GM21447 (cell line): Measurements from ENCODE around the gene ITGA7.
A peak's percentile ranks its signal among the peaks of the same experiment; 100 is the strongest.

ENCODE experiments used
- ATAC-seq: cut with Tn5 transposase; IDR thresholded peaks from one replicate; pipeline ENCODE4 v1.9.1; 2021; ENCODE audit not compliant: unreplicated experiment

The ITGA7 gene, protein sequence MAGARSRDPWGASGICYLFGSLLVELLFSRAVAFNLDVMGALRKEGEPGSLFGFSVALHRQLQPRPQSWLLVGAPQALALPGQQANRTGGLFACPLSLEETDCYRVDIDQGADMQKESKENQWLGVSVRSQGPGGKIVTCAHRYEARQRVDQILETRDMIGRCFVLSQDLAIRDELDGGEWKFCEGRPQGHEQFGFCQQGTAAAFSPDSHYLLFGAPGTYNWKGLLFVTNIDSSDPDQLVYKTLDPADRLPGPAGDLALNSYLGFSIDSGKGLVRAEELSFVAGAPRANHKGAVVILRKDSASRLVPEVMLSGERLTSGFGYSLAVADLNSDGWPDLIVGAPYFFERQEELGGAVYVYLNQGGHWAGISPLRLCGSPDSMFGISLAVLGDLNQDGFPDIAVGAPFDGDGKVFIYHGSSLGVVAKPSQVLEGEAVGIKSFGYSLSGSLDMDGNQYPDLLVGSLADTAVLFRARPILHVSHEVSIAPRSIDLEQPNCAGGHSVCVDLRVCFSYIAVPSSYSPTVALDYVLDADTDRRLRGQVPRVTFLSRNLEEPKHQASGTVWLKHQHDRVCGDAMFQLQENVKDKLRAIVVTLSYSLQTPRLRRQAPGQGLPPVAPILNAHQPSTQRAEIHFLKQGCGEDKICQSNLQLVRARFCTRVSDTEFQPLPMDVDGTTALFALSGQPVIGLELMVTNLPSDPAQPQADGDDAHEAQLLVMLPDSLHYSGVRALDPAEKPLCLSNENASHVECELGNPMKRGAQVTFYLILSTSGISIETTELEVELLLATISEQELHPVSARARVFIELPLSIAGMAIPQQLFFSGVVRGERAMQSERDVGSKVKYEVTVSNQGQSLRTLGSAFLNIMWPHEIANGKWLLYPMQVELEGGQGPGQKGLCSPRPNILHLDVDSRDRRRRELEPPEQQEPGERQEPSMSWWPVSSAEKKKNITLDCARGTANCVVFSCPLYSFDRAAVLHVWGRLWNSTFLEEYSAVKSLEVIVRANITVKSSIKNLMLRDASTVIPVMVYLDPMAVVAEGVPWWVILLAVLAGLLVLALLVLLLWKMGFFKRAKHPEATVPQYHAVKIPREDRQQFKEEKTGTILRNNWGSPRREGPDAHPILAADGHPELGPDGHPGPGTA

DNA sequence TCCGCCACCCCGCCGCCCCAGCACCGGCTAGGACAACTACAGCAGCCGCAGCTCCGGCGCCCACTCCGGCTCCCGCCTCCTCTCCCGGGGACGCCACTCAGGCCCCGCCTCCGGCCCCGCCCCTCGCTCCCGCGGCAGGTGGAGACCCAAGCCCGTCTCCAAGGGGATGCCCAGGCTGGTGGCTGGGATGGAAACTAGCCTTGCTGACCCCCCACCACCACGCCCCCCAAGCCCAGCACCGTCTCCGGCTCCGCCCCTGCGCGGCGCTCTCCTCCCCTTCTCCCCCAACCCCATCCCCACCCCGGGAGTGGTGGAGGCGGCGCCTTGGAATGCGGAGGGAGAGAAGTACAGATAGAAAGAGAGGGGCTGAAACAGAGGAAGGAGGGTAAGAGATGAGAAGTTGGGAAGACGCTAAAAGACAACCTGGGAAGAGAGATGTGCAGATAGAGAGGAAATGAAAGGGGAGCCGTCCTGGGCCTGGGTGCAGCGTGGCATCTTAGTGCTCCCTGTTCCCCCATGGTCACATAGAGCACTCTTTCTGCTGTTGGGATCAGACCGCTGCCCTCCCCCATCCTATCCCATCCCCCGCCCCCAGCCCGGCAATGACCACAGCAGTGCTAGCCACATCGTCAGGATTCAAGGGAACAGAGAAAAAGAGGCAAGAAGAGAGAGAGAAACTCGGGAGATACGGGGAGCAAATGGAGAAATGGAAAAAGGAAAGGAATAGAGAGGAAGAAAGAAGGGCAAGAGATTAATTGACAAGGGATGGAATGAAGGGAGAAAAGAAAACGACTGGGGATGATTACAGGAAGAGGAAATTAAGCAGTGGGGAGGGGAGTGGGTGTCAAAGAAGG is at the start of gene ITGA7:
ITGA7 (minus strand) TSS at position 64 of the 854 bp plus-strand sequence. CDS start 222 bp downstream, outside the sequence.
- no peak for ATAC-seq

DNA sequence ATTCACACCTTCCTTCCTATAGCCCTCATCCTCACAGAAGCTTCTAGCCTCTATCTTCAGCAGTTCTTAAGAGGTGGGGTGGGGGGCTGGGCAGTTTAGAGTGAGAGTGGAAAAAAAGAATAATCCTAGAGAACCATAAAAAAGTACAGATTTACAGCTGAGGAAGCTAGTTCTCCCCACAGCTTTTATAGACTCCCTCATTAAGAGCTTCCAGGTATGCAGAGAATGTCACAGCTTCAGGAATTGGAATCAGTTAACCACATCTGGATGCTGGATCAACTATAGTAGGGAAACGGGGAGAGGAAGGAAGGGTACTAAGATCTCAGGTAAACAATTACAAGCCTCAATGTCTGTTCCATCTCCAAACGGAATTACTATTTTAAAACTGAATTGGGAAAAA is 47.5 kb upstream of the ITGA7 start:
- no peak for ATAC-seq

DNA sequence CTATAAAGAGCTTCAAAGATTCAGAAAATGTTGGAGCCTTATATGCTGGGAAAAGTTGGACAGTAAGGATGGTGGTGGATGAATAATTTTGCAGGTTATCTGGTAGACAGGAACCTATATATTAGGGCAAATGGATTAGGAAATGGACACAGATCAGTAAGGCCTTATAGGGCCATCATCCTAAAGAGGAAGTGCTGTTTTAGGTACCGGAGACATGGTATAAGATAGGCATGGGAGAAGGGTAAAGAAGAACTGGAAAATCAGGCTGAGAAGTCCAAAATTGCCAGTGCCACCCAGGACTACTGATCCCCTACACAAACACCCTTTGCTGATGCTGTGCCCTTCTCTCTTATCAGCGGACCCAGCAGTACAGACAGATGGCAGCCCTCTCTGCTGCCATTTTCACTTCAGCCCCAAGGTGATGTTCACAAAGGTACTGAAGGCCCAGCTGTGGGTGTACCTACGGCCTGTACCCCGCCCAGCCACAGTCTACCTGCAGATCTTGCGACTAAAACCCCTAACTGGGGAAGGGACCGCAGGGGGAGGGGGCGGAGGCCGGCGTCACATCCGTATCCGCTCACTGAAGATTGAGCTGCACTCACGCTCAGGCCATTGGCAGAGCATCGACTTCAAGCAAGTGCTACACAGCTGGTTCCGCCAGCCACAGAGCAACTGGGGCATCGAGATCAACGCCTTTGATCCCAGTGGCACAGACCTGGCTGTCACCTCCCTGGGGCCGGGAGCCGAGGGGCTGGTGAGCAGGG is 40.7 kb upstream of the ITGA7 start:
- ATAC-seq = no peak

DNA sequence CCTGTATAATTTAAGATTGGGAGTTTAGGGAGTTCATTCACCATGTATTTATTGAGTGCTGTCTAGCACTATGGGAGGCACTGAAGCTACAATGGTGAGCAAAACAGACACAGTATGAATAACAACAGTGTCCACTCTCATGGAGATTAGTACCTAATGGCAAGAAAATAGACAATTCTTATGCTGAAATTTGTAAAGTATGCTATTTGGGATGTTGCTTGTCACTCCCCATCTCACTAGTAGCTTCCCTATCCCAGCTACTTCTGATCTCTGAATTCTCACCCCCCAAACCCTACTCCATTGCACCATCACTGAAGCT is 39.2 kb upstream of the ITGA7 start:
- no peak for ATAC-seq

DNA sequence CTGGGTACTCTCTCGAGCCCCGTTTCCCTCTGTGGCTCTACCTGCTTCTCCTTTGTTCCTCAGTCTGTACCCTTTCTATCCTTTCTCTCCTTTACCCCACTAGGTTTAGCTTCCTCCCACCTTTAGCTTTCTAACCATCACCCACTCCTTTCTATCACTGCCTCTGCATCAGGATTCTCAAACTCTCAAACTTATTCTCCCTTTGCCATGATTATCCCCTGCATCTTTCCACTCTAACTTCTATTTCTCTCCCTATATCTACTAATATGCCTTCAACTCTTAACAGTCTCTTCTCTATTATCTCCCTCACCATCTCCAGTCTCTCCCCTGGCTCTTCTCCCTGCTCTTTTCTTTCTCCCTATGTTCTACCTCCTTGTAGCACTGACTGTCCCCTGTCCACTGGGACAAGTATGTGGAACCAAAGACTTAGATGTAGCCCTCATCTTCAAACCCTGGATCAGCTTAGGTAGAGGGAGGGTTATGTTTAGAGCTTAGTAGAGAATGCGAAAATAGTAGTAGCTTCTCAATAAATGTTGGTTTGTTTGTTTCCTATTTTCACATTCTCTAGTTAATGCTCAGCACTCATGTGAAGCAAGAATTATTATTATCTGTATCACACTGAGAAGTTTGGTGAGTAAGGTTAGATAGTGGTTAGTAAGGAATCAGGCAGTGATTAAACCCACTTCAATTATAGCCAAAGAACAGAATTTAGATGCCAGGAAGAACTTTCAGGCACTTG is 38.6 kb upstream of the ITGA7 start:
- no peak for ATAC-seq

DNA sequence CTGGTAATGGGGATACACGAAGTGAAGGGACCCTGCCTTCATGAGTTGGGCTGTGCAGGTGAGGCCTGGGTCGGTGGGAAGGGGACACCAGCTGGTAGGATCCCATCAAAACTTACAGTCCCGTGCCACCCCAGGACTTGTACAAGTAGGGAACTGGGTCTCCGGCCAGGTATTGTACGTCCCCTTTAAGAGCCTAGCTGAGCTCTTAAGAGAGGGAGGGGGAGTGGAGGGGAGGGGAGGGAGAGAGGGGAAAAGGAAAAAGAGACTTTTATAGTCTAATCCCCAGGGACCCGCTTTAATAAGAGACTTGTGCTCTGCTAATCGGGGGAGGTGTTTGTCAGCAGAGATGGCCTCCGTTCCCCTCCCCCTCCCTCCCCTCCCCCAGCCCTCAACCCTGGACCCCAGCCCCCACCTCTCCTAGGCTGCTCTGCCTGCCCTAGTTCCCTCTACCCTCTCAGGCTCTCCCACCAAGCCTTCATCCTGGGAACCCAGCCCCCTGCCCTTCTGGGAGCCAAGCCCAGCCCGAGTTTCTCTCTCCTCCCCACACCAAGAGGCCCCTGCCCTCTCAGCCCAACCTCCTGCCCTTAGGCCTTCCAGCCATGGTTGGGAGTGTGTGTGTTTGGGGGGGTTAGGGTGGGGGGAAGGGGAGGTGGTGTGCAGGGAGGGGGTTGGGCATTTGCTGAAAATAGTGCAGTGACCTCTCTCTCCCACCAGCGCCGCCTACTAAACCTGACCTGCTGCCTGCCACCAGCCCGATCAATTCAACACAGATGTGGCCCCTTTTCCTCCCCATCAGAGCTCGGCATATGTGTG is 37.9 kb upstream of the ITGA7 start:
- ATAC-seq = no peak

DNA sequence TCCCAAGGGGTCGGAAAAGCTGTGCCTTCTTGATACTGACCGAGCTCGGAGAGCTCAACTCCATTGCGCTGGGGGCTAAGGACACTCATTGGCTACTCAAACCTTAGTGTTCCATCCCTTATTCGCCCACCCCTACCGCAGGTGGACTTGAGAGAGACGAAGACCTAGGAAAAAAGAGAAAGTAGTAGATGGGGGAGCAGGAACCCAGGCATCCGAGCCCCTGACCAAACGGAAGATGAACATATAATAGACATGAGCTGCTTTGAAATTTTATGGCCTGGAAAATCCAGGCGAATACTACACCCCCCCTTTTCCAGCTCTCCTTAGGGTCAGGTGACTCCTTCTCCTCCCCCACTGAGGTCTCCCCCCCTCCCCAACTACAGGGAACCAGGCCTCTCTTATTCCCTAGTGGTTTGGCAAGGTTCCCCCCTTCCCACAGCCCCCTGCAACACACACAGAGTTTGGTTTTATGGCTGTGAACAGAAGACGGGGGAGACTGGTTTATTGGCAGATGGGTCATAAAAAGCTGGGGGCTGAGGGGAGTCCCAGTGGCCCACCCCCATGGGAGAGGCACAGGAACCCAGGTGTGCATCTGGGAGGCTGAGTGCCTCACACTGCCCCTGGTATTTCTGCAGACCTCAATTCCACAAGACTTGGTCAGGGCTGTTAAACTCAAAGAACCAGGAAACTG is 36.8 kb upstream of the ITGA7 start:
- ATAC-seq = no peak

DNA sequence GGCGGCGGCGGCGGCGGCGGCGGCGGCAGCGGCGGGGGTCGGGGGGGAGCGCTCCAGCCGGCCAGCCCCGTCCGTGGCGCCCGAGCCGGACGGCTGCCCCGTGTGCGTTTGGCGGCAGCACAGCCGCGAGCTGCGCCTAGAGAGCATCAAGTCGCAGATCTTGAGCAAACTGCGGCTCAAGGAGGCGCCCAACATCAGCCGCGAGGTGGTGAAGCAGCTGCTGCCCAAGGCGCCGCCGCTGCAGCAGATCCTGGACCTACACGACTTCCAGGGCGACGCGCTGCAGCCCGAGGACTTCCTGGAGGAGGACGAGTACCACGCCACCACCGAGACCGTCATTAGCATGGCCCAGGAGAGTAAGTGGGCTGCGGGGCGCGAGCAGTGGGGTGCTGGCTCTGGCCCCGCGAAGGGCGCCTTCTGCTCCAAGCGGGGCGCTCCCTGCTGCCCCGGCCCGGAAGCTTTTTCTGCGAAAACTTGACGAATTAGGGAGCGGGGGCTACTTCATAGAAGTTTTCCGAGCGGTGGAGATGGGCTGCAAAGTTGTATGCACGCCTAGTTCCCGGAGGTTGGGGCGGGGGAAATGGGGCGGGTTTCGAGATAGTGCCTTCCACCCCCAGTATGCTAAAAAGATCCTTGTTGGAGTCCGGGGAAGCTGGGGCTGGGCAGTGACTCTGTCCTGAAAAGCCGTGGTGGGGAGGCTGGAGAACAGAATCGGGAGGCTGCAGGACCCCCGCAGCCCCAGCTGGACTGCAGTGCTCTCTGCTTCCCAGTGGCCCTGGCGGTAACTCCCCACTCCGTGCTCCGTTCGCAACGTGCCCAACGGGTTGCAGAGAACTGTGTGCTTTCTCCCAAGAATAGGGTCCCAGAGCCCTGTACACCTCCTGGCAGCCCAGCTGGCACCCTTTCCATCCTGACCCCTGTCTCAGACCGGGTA is 36.0 kb upstream of the ITGA7 start:
- ATAC-seq = peak; percentile 38

DNA sequence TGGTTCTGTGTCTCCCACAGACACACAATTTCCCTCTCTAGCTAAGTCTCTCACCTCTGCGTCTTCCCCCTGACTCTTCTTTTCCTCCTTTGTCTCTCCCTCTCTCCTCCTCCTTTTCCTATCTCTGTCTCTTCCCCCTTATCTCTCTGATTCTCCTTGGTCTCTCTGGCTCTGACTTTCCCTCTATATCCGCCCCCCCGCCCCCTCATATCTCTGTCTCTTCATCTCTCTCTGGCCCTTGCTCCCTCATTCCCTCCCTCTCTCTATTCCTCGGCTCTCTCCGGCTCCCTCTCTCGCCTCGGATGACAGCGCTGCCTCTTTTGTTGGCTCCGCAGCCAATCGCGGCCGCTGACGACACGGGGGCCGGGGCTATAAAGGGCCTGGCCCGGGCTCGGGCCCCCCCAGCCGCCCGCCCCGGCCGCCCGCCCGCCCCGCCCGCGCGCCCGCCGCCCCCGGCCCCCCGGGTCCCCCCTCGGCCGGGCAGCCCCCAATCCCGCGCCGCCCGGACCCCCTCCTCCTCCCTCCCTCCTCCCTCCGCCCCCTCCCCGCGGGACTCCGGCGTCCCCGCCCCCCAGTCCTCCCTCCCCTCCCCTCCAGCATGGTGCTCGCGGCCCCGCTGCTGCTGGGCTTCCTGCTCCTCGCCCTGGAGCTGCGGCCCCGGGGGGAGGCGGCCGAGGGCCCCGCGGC is 35.2 kb upstream of the ITGA7 start, which contains the start of gene GDF11:
GDF11 (plus strand) TSS at position 404 of the 687 bp plus-strand sequence; CDS start at position 599, 195 bp downstream.
- peak; percentile 29 for ATAC-seq

DNA sequence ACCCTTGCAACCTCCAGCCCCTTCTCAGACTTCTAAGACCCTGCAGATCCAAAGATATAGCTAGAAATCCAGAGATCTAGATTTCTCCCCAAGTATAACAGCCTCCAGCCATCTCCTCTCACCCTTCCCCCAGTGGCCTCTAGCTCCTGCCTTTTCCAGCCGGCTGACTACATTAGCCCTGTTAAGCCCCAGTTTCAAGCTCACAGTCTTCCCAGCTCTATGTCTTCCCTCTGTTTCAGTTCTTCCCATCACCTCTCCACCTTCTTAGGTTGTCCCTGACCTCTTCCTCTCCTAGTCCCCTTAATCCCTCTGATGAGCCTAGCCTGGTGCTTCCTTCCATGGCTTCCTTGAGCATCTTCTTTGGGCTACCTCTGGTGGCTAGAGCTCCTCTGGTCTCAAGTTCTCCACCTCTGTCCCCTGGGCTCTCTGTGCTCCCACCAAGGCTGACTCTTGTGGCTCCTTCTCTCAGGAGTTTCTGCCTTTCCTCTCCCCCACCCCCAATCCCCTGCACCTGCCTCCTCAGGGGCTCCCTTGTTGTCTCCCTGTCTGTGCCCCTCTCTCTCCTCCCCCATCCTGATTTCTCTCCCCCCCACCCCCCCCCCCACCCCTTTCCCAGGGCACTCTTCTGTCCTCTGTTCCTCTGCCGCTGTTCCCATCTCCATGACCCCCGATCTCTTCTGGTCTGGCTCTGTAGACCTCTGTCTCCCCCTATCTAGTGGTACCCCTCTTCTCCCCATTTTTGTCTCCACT is 34.4 kb upstream of the ITGA7 start:
- ATAC-seq = no peak

DNA sequence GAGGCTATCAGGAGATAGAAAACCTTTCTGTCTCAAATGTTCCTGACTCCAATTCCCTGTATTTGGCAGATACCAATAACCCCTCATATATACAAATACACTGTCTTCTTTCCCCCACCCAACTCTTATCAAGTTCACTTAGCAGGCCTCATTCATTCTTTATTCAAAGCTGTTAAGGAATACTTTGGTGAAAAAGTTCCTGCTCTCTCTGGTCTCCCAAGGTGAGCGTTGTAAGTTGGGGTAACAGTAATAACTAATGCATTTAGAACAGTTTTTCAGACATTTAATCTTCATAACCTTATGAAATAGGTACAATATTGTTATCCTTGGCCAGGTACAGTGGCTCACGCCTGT is 31.3 kb upstream of the ITGA7 start:
- ATAC-seq = no peak

DNA sequence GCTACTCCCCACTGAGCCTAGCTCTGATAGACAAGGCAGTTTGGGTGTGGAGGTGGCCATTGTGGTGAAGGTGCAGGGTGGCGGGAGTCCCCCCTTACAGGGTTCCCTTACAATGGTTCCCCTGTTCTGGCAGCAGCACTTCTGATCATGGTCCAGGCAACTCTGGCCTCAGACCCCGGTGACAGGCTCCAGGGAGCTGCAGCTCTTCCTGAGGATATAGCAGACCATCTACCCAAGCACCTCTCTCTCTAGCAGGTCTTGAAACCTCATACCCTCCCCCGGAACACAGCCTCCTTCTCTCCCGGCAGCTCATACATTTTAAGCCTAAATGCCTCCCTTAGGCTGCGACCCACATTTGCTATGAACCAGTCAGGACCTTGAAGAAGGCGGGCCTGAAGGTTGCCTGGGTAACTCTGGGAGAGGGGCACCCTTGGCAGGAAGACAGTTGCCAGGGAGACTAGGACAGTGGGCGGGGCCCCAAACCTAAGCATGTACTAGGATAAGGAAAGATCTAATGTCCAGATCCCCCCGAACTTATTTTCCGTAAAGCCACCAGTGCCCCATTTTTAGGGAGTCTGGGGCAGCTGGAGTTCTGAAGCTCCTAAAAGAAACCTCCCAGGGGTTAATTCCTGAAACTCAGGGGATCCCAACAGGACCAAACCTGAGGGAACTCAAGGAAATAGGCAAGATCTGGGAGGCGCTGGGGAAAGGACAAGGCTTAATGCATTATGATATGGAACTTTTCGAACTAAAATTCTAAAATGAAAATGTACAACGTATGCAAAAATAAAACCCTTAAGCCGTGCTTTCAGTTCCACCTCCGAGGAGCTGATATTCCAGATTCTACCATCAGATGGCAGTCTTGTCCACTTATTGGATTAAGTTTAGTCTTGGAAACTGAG is 30.7 kb upstream of the ITGA7 start:
- peak; percentile 89 for ATAC-seq

DNA sequence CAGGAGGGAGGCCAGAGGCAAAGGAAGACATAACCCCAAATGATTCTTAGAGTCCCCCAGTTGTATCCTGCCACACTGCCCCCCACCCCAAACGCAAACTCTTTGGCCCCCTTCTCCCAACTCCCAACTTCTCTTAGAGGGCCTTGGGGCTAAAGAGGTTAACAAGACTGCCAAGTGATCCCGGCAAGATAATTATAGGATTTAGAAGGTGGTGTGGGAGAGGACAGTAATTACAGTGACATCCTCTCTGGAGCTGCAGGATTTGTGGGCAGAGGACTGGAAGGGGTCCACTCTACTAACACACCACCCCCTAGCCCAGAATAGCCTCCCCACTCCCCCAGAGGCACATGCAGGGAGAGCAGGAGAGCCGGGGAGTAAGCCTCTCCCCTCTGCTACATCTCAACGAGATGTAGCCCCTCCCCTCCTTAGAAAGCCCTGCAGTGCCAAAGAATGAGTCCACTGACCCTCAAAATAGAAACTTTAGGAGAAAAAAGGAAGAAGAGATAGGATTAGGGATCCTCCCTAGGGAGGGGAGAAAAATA is 29.9 kb upstream of the ITGA7 start:
- no peak for ATAC-seq
